ENCODE results near the gene TMPO. TPM values are rescaled to one million over a fixed set of nuclear protein-coding genes. Genes with fewer than 3 reads are reported as not detected.

Gene TMPO
- total RNA-seq, 1 experiment from 2014 or later = 62.5 TPM

- ChIA-PET POLR2A (interaction anchor here (0.9 kb wide), 1 partner anchor 9 kb away, joined by 3 read pairs; no protein-coding TSS in a partner anchor), CTCF (interaction anchor here (1.1 kb wide), 1 partner anchor 45 kb away, joined by 4 read pairs; no protein-coding TSS in a partner anchor)
- Mint-ChIP-seq H3K9me3 (ENCODE audit: unreplicated experiment) (no peaks in the 10 kb centered on the region), H3K4me1 (ENCODE audit: insufficient read depth, unreplicated experiment) (peaks cover 27% of the 10 kb centered on the region), H3K27ac (ENCODE audit: low read depth, unreplicated experiment) (no peak overlapping the region), H3K27me3 (ENCODE audit: insufficient read depth, unreplicated experiment) (no peaks in the 10 kb centered on the region), H3K4me3 (ENCODE audit: unreplicated experiment) (no peak overlapping the region), H3K36me3 (ENCODE audit: insufficient read depth, unreplicated experiment) (no peaks in the 10 kb centered on the region)
- intact Hi-C loops (cut with micrococcal nuclease) = no loop called here
- no peak for TF ChIP-seq CTCF (IDR thresholded peaks at IDR 0.05; ENCODE audit: unreplicated experiment)
- DNase-seq (ENCODE audit: unreplicated experiment) = no peak
- no TSS peak for BruUV-seq (replicated peaks)
These were observed 46.3 kb upstream of the TMPO start for GRCh38 chr12:98469109-98469508.

- DNase-seq (ENCODE audit: unreplicated experiment) = peak; percentile 71
- BruUV-seq (replicated peaks) = no TSS peak
- ChIA-PET CTCF (interaction anchor here (0.7 to 1.6 kb wide), 7 partner anchors 8 to 47 kb away, joined by 3 to 11 read pairs (median 5); no protein-coding TSS in a partner anchor), POLR2A (interaction anchor here (0.8 to 1.7 kb wide), 7 partner anchors 12 to 168 kb away, joined by 3 to 7 read pairs (median 3); partner anchors contain the start of gene TMPO)
- intact Hi-C loops (cut with micrococcal nuclease) = no loop called here
- Mint-ChIP-seq H3K4me1 (ENCODE audit: insufficient read depth, unreplicated experiment) (peaks cover 31% of the 10 kb centered on the region), H3K27me3 (ENCODE audit: insufficient read depth, unreplicated experiment) (no peaks in the 10 kb centered on the region), H3K4me3 (ENCODE audit: unreplicated experiment) (no peak overlapping the region), H3K27ac (ENCODE audit: low read depth, unreplicated experiment) (peak overlapping the region; percentile 26), H3K36me3 (ENCODE audit: insufficient read depth, unreplicated experiment) (no peaks in the 10 kb centered on the region), H3K9me3 (ENCODE audit: unreplicated experiment) (no peaks in the 10 kb centered on the region)
- no peak for TF ChIP-seq CTCF (IDR thresholded peaks at IDR 0.05; ENCODE audit: unreplicated experiment)
These were observed 44.8 kb upstream of the TMPO start for GRCh38 chr12:98470469-98471082.

- no peak for TF ChIP-seq CTCF (IDR thresholded peaks at IDR 0.05; ENCODE audit: unreplicated experiment)
- Mint-ChIP-seq H3K9me3 (ENCODE audit: unreplicated experiment) (no peaks in the 10 kb centered on the region), H3K36me3 (ENCODE audit: insufficient read depth, unreplicated experiment) (no peaks in the 10 kb centered on the region), H3K27me3 (ENCODE audit: insufficient read depth, unreplicated experiment) (no peaks in the 10 kb centered on the region), H3K4me1 (ENCODE audit: insufficient read depth, unreplicated experiment) (peaks cover 30% of the 10 kb centered on the region), H3K27ac (ENCODE audit: low read depth, unreplicated experiment) (peak overlapping the region; percentile 26), H3K4me3 (ENCODE audit: unreplicated experiment) (no peak overlapping the region)
- no TSS peak for BruUV-seq (replicated peaks)
- intact Hi-C loops (cut with micrococcal nuclease) = no loop called here
- no peak for DNase-seq (ENCODE audit: unreplicated experiment)
- ChIA-PET CTCF (interaction anchor here (0.7 to 1.6 kb wide), 6 partner anchors 20 to 48 kb away, joined by 3 to 11 read pairs (median 5); no protein-coding TSS in a partner anchor), POLR2A (interaction anchor here (0.8 to 1.7 kb wide), 6 partner anchors 12 to 167 kb away, joined by 3 to 7 read pairs (median 3); partner anchors contain the start of gene TMPO)
These were observed 44.3 kb upstream of the TMPO start for GRCh38 chr12:98471085-98471484.

GRCh38 chr12:98475565-98475908 lies 39.9 kb upstream of the TMPO start:
- ChIA-PET CTCF (interaction anchor here (0.6 to 4.6 kb wide), 8 partner anchors 8 to 699 kb away, joined by 3 to 31 read pairs (median 3); no protein-coding TSS in a partner anchor), POLR2A (interaction anchor here (0.7 to 1.7 kb wide), 4 partner anchors 15 to 43 kb away, joined by 3 to 8 read pairs (median 4); no protein-coding TSS in a partner anchor)
- no peaks in the 10 kb centered on the region for H3K27me3 Mint-ChIP-seq (ENCODE audit: insufficient read depth, unreplicated experiment)
- peak overlapping the region; percentile 75 for H3K27ac Mint-ChIP-seq (ENCODE audit: low read depth, unreplicated experiment)
- BruUV-seq (replicated peaks) = no TSS peak
- intact Hi-C loops (cut with micrococcal nuclease) = loop anchor here (2.0 kb wide), 1 partner anchor 51 kb away; no protein-coding TSS in a partner anchor
- H3K36me3 Mint-ChIP-seq (ENCODE audit: insufficient read depth, unreplicated experiment) = no peaks in the 10 kb centered on the region
- TF ChIP-seq CTCF (IDR thresholded peaks at IDR 0.05; ENCODE audit: unreplicated experiment) = no peak
- no peaks in the 10 kb centered on the region for H3K9me3 Mint-ChIP-seq (ENCODE audit: unreplicated experiment)
- H3K4me1 Mint-ChIP-seq (ENCODE audit: insufficient read depth, unreplicated experiment) = peaks cover 21% of the 10 kb centered on the region
- no peak overlapping the region for H3K4me3 Mint-ChIP-seq (ENCODE audit: unreplicated experiment)
- DNase-seq (ENCODE audit: unreplicated experiment) = no peak
